NCI-H526 treated with DMSO at 0.1 percent for 48 hours (cell line): ENCODE results near the gene FLRT2.

Experiments used
- DNase-seq: peaks from one replicate; lab custom pipeline; 2025; lab: John Stamatoyannopoulos, UW

Gene FLRT2

GRCh38 chr14:85596562-85596961, 66.6 kb downstream of the FLRT2 start:
- no peak for DNase-seq

- no peak for DNase-seq
Measured at GRCh38 chr14:85597701-85598100, 67.8 kb downstream of the FLRT2 start.

- no peak for DNase-seq
Measured at GRCh38 chr14:85599939-85600338, 70.0 kb downstream of the FLRT2 start.

- no peak for DNase-seq
Measured at GRCh38 chr14:85601246-85601645, 71.3 kb downstream of the FLRT2 start.

GRCh38 chr14:85601690-85602089, 71.7 kb downstream of the FLRT2 start:
- no peak for DNase-seq

GRCh38 chr14:85602345-85602744, 72.4 kb downstream of the FLRT2 start:
- no peak for DNase-seq

GRCh38 chr14:85604021-85604420, 74.1 kb downstream of the FLRT2 start:
- no peak for DNase-seq

GRCh38 chr14:85604714-85605113, 74.8 kb downstream of the FLRT2 start:
- DNase-seq: no peak

- DNase-seq: no peak
Measured at GRCh38 chr14:85607651-85608081, 77.7 kb downstream of the FLRT2 start.

GRCh38 chr14:85613496-85613895, 83.6 kb downstream of the FLRT2 start:
- DNase-seq: no peak

- DNase-seq: no peak
Measured at GRCh38 chr14:85616386-85616885, 86.5 kb downstream of the FLRT2 start.

- no peak for DNase-seq
Measured at GRCh38 chr14:85616886-85617285, 86.9 kb downstream of the FLRT2 start.

- DNase-seq: no peak
Measured at GRCh38 chr14:85617791-85618190, 87.8 kb downstream of the FLRT2 start.

- no peak for DNase-seq
Measured at GRCh38 chr14:85618390-85618789, 88.4 kb downstream of the FLRT2 start.

- DNase-seq: no peak
Measured at GRCh38 chr14:85618978-85619377, 89.0 kb downstream of the FLRT2 start.

GRCh38 chr14:85619851-85620250, 89.9 kb downstream of the FLRT2 start:
- no peak for DNase-seq

- no peak for DNase-seq
Measured at GRCh38 chr14:85620947-85621346, 91.0 kb downstream of the FLRT2 start.

GRCh38 chr14:85622106-85622505, 92.2 kb downstream of the FLRT2 start:
- DNase-seq: no peak

GRCh38 chr14:85622986-85623685, 93.2 kb downstream of the FLRT2 start:
- DNase-seq: no peak

GRCh38 chr14:85625925-85626585, 96.1 kb downstream of the FLRT2 start:
- no peak for DNase-seq

- DNase-seq: no peak
Measured at GRCh38 chr14:85634205-85634604, 104.3 kb downstream of the FLRT2 start.

GRCh38 chr14:85644211-85644610, 114.3 kb downstream of the FLRT2 start:
- no peak for DNase-seq

- DNase-seq: no peak
Measured at GRCh38 chr14:85653029-85653428, 123.1 kb downstream of the FLRT2 start.
